Psoas muscle (tissue), 8 donors: ENCODE results near the gene PLEKHA4. TPM values are rescaled to one million over a fixed set of nuclear protein-coding genes. Genes with fewer than 3 reads are reported as not detected.
"Not testable (repeated sequence)": the region's sequence is repeated elsewhere in the genome, so short reads cannot be mapped to it uniquely, and the experiment has no call there.

Experiments used
- ATAC-seq, 4 donors: fragments of 200-7000 bp; cut with Tn5 transposase; one replicate each; pipeline ENCODE4 v1.9.1; 2020; ENCODE audit warnings: moderate library complexity in 3 of 4, mild to moderate bottlenecking in 2 of 4
- DNase-seq, 2 donors: peaks; one replicate each; pipeline ENCODE4 v3.0.0-alpha.2; 2020
- H3K27ac ChIP-seq: fragments of 200-600 bp; one replicate; pipeline ENCODE4 v1.8.0; 2022
- H3K27me3 ChIP-seq, 3 donors: fragments of 200-600 bp in 1 of 3; one replicate each; pipeline versions ENCODE4 v1.6.1 to v1.8.0; 2013 to 2022; ENCODE audit warnings: low read length in 2 of 3, mild to moderate bottlenecking in 2 of 3, moderate library complexity in 1 of 3; ENCODE audit not compliant: insufficient read depth in 3 of 3
- H3K36me3 ChIP-seq, 2 donors: fragments of 200-600 bp in 1 of 2; one replicate each; pipeline versions ENCODE4 v1.6.1 to v1.8.0; 2013 to 2022; ENCODE audit warnings: low read depth in 1 of 2, mild to moderate bottlenecking in 1 of 2, moderate library complexity in 1 of 2; ENCODE audit not compliant: insufficient read depth in 1 of 2
- H3K4me1 ChIP-seq: fragments of 200-600 bp; one replicate; pipeline ENCODE4 v1.8.0; 2022
- H3K4me3 ChIP-seq: fragments of 200-600 bp; one replicate; pipeline ENCODE4 v1.8.0; 2022; ENCODE audit warnings: mild to moderate bottlenecking
- H3K9me3 ChIP-seq: fragments of 200-600 bp; one replicate; pipeline ENCODE4 v1.8.0; 2022
- WGBS, 3 donors: extraction: QIAGEN DNeasy Blood & Tissue Kit; methylation state at CpG; one replicate each; pipeline versions ENCODE4 v1.1.6 to v1.1.7; 2013; 5-methylcytosine and 5-hydroxymethylcytosine counted together
- intact Hi-C, 2 donors: fragments of 100-400 bp; cut with DNase I; formaldehyde crosslinking; loops; one replicate each; pipeline versions ENCODE4 v1.11.0 to v1.14.2; 2022
- polyA plus RNA-seq, 3 donors: library from polyadenylated mRNA; stranded (reverse); fragments of 200-250 nt; gene quantifications; one replicate each; pipeline ENCODE4 v1.2.3, GENCODE V29; 2013
- total RNA-seq, 4 donors: library from RNA; stranded (reverse); fragmentation: NEBNext Ultra II Directional in 2 of 4; extraction: Animal tissue kit (Norgen Biotek cat#: 25700) in 2 of 4; gene quantifications; one replicate each; pipeline versions ENCODE4 v1.2.1 to v1.2.4, GENCODE V29; 2021 to 2023
- TF ChIP-seq, protein P1 (sequence below): fragments of 200-600 bp; IDR thresholded peaks from one replicate; pipeline ENCODE4 v1.8.0; 2022; ENCODE audit warnings: antibody characterized with exemption
- donor health status: healthy with polysubstance abuse.
- donor health status: DM: no; HTN: no; CAD: no; lungs with moderate emphysema.
- donor health status: Bipolar disorder and iron deficiency.
- donor health status: healthy.
- donor health status: DM: yes; HTN: yes; CAD: no.
- donor health status: DM: no; HTN: no; CAD: no.
- donor health status: DM: no; HTN: no; CAD: no.
- donor health status: DM: yes; HTN: yes; CAD: no.

The PLEKHA4 gene
- total and polyA plus RNA-seq, 7 donors: 9.4 to 30.0 (median 14.9) TPM

DNA sequence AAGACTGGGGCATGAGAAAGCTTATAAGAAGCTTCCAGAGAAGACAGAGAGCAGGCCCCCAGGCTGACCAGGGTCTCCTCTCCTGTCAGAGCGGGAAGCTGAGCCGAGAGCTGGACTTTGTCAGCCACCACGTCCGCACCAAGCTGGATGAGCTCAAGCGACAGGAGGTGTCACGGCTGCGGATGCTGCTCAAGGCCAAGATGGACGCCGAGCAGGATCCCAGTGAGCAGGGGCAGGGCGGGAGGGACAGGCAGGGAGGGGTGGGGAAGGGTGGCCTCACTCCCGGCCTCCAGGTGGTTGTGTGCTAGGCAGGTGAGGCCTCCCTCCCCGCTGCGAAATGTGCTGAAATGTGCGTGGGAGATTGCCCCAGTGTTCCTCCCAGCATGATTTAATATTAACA is 37.2 kb upstream of the PLEKHA4 start:
- no peaks in the 10 kb centered on the region for H3K9me3 ChIP-seq
- peaks cover 0 to 77% of the 10 kb centered on the region in 2 donors for H3K36me3 ChIP-seq
- ATAC-seq (no peak), DNase-seq (no peak)
- peaks cover 26% of the 10 kb centered on the region for H3K4me1 ChIP-seq
- TF ChIP-seq, protein P1, sequence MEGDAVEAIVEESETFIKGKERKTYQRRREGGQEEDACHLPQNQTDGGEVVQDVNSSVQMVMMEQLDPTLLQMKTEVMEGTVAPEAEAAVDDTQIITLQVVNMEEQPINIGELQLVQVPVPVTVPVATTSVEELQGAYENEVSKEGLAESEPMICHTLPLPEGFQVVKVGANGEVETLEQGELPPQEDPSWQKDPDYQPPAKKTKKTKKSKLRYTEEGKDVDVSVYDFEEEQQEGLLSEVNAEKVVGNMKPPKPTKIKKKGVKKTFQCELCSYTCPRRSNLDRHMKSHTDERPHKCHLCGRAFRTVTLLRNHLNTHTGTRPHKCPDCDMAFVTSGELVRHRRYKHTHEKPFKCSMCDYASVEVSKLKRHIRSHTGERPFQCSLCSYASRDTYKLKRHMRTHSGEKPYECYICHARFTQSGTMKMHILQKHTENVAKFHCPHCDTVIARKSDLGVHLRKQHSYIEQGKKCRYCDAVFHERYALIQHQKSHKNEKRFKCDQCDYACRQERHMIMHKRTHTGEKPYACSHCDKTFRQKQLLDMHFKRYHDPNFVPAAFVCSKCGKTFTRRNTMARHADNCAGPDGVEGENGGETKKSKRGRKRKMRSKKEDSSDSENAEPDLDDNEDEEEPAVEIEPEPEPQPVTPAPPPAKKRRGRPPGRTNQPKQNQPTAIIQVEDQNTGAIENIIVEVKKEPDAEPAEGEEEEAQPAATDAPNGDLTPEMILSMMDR: no peak
- H3K27me3 ChIP-seq: no peaks in the 10 kb centered on the region
- 76 to 97% (median 81%) methylated on average over 14 of the region's 14 CpGs for WGBS, 3 donors
- no peak overlapping the region for H3K4me3 ChIP-seq
- intact Hi-C loops: loop anchor here in 1 of 2 donors (5.0 kb wide), 1 partner anchor 47 kb away; the partner anchor contains the start of gene BAX
- H3K27ac ChIP-seq: peak overlapping the region; percentile 55

DNA sequence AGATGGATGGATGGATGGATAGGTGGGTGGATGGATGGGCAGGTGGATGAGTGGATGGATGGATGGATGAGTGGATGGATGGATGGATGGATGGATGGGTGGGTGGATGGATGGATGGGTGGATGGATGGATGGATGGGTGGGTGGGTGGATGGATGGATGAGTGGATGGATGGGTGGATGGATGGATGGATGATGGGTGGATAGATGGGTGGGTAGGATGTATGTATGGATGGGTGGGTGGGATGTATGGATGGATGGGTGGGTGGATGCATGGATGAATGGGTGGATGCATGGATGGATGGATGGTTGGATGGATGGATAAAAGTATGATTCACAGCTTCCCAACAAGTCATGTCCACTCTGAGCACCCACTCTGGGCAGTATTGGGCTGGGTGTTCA is 35.4 kb upstream of the PLEKHA4 start:
- H3K27ac ChIP-seq, DNase-seq, H3K4me3 ChIP-seq, ATAC-seq, H3K27me3 ChIP-seq, H3K9me3 ChIP-seq, intact Hi-C loops: not testable (repeated sequence)
- Histone ChIP-seq H3K36me3 (peaks cover 0 to 60% of the 10 kb centered on the region in 2 donors), H3K4me1 (peaks cover 22% of the 10 kb centered on the region)

DNA sequence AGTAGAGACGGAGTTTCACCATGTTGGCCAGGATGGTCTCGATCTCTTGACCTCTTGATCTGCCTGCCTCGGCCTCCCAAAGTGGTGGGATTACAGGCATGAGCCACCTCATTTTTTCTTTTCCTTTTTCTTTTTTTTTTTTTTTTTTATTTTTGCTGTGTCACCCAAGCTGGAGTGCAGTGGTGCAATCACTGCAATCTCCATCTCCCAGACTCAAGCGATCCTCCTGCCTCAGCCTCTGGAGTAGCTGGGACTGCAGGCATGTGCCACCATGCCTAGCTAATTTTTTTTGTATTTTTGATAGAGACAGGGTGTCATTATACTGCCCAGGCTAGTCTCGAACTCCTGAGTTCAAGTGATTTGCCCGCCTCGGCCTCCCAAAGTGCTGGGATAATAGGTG is 33.9 kb upstream of the PLEKHA4 start:
- WGBS, 3 donors: 96 to 97% (median 97%) methylated on average over 7 of the region's 7 CpGs
- intact Hi-C loops: not testable (repeated sequence)
- peaks cover 0 to 51% of the 10 kb centered on the region in 2 donors for H3K36me3 ChIP-seq

DNA sequence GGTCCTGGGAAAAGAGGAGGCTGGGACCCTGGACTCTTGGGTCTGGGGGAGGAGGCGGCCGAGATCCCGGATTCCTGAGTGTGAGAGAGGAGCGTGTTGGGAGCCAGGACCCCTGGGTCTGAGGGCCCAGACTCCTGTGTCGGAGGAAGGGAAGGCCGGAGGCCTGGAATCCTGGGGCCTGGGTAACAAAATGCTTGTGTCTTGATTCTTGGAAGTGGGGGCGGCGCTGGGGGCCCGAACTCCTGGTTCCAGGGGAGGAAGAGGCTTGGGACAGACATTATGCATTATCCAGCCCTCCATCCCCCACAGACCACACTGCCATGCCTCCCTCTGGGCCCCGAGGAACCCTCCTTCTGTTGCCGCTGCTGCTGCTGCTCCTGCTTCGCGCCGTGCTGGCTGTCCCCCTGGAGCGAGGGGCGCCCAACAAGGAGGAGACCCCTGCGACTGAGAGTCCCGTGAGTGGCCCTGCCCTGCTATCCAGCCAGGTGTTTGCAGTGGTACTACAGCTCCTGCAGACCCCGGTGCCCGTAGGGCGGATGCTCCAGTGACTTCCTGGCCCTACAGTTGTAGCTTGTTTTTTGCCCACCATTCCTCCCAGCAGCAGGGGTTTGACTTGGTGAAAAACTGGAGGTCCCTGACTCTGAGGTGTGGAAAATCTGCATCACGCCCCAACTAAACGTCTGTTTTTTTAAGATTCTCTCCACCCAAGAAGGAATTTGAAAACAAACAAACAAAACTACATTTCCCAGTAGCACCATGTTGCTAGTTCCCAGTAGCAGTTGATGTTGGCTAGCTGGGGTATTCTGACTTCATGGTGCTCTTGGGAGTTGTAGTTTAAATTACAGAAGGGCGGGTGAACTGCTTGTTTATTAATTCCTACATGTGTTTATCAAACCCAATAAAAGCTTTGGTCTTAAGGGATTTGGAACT is 32.3 kb upstream of the PLEKHA4 start:
- peak in 1 of 2 donors; percentile 64 for DNase-seq
- Histone ChIP-seq H3K9me3 (no peaks in the 10 kb centered on the region), H3K4me1 (peaks cover 22% of the 10 kb centered on the region), H3K27ac (peak overlapping the region; percentile 91), H3K4me3 (peak overlapping the region; percentile 89), H3K27me3 (peaks cover 0 to under 1% (median 0%) of the 10 kb centered on the region in 3 donors), H3K36me3 (peaks cover 0 to 36% of the 10 kb centered on the region in 2 donors)
- TF ChIP-seq, protein P1: no peak
- peak in 3 of 4 donors; percentile 27 to 74 (median 52) for ATAC-seq
- intact Hi-C loops: no loop called here
- 5 to 11% (median 7%) methylated on average over 21 to 24 of the region's 24 CpGs for WGBS, 3 donors

More for the DNA sequence above, 33.9 kb upstream of the PLEKHA4 start:
- DNase-seq, H3K9me3 ChIP-seq, ATAC-seq, H3K27ac ChIP-seq, H3K27me3 ChIP-seq: not testable (repeated sequence)
- Histone ChIP-seq H3K4me3 (peak overlapping the region; percentile 6), H3K4me1 (peaks cover 22% of the 10 kb centered on the region)

DNA sequence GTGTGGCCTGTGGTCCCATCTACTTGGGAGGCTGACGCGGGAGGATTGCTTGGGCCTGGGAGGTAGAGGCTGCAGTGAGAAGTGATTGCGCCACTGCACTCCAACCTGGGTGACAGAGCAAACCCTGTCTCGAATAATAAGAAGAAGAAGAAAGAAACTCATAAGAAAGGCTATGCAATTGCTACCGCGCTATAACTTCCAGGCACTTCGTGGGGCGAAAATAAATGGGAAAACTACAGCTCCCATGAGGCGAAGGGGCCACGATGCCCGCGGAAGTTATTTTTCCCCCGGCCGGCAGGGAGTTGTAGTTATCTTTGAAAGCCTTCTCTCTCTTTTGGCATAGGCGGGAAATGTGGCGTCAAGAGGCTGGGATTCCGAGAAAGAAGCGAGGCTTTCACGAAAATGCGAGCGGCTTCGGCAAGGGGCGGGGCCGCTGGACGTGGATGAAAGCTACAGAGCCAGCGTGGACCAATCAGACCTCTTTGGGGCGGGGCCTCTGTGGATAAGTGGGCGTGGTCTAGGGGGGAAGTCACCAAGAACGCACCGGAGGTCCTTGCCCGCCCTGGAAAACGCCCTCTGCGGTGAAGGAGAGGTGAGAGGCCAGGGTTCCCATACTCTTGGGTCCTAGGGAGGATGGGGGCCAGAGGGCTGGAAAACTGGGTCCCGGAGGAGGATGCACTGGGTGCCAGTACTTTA is 31.5 kb upstream of the PLEKHA4 start, which contains the start of gene NUCB1:
NUCB1 (plus strand) TSS at position 532 of the 696 bp plus-strand sequence. CDS start 485 bp downstream, outside the sequence.
- Histone ChIP-seq H3K27me3 (peaks cover 0 to 4% (median 1%) of the 10 kb centered on the region in 3 donors), H3K4me1 (peaks cover 22% of the 10 kb centered on the region), H3K4me3 (peak within 1 kb of the TSS; percentile 89), H3K36me3 (peaks cover 0 to 28% of the 10 kb centered on the region in 2 donors), H3K27ac (peak within 1 kb of the TSS; percentile 91), H3K9me3 (no peaks in the 10 kb centered on the region)
- intact Hi-C loops: no loop called here
- peak; percentile 97 to 98 (median 97) for ATAC-seq
- WGBS, 3 donors: 7% methylated on average over 34 of the region's 34 CpGs
- TF ChIP-seq, protein P1: peak; percentile 18
- peak; percentile 99 to 100 for DNase-seq

DNA sequence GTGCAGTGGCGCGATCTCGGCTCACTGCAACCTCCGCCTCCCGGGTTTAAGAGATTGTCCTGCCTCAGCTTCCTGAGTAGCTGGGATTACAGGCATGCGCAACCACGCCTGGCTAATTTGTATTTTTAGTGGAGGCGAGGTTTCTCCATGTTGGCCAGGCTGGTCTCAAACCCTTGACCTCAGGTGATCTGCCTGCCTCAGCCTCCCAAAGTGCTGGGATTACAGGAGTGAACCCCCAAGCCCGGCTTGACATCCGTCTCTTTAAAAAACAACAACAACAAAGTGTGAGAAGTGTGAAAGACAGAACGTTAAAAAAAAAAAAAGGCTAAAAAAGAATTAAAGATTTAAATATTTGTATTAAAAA is 31.0 kb upstream of the PLEKHA4 start:
- 80 to 86% (median 84%) methylated on average over 11 of the region's 11 CpGs for WGBS, 3 donors
- Histone ChIP-seq H3K4me1 (peaks cover 22% of the 10 kb centered on the region), H3K4me3 (peak overlapping the region; percentile 89), H3K27ac (peak overlapping the region; percentile 91), H3K36me3 (peaks cover 0 to 23% of the 10 kb centered on the region in 2 donors)
- H3K27me3 ChIP-seq, ATAC-seq, intact Hi-C loops, H3K9me3 ChIP-seq, DNase-seq: not testable (repeated sequence)
